Stimulated activated CD4-positive, alpha-beta T cell treated with anti-CD3 and anti-CD28 coated beads, Interleukin-4, amount 100 ng/mL, for 4 hours (primary cell): ENCODE results near the gene RCAN2.

Source experiments
- DNase-seq, 2 experiments: peaks; one replicate each; pipeline ENCODE4 v3.0.0-alpha.2; 2020

RCAN2 gene

GRCh38 chr6:46288835-46289234, 202.4 kb downstream of the RCAN2 start:
- no peak for DNase-seq

GRCh38 chr6:46287681-46288080, 203.6 kb downstream of the RCAN2 start:
- DNase-seq, result no peak

GRCh38 chr6:46287043-46287442, 204.2 kb downstream of the RCAN2 start:
- no peak for DNase-seq

- no peak for DNase-seq
These were observed 206.8 kb downstream of the RCAN2 start for GRCh38 chr6:46284475-46284874.

- DNase-seq, result no peak
These were observed 210.1 kb downstream of the RCAN2 start for GRCh38 chr6:46281110-46281509.

GRCh38 chr6:46279874-46280273, 211.4 kb downstream of the RCAN2 start:
- DNase-seq, result no peak

- no peak for DNase-seq
These were observed 214.6 kb downstream of the RCAN2 start for GRCh38 chr6:46276576-46277142.

GRCh38 chr6:46274502-46274901, 216.7 kb downstream of the RCAN2 start:
- DNase-seq, result no peak

GRCh38 chr6:46273911-46274310, 217.3 kb downstream of the RCAN2 start:
- no peak for DNase-seq

- no peak for DNase-seq
These were observed 219.5 kb downstream of the RCAN2 start for GRCh38 chr6:46271728-46272127.

- DNase-seq, result no peak
These were observed 220.1 kb downstream of the RCAN2 start for GRCh38 chr6:46271107-46271506.

- DNase-seq, result no peak
These were observed 220.9 kb downstream of the RCAN2 start for GRCh38 chr6:46270336-46270735.

GRCh38 chr6:46269447-46270229, 221.6 kb downstream of the RCAN2 start:
- DNase-seq, result no peak

- no peak for DNase-seq
These were observed 223.7 kb downstream of the RCAN2 start for GRCh38 chr6:46267515-46267914.

GRCh38 chr6:46265373-46265772, 225.9 kb downstream of the RCAN2 start:
- DNase-seq, result no peak

GRCh38 chr6:46263707-46264086, 227.6 kb downstream of the RCAN2 start:
- no peak for DNase-seq

GRCh38 chr6:46262928-46263706, 228.1 kb downstream of the RCAN2 start:
- DNase-seq, result no peak

GRCh38 chr6:46258249-46258648, 233.0 kb downstream of the RCAN2 start:
- DNase-seq, result no peak

- no peak for DNase-seq
These were observed 235.7 kb downstream of the RCAN2 start for GRCh38 chr6:46255528-46255927.

- no peak for DNase-seq
These were observed 236.3 kb downstream of the RCAN2 start for GRCh38 chr6:46254946-46255345.

- DNase-seq, result no peak
These were observed 236.9 kb downstream of the RCAN2 start for GRCh38 chr6:46254331-46254730.

GRCh38 chr6:46251583-46252339, 239.5 kb downstream of the RCAN2 start:
- DNase-seq, result no peak

- DNase-seq, result no peak
These were observed 243.1 kb downstream of the RCAN2 start for GRCh38 chr6:46248143-46248542.
